H1 (cell line): Measurements from ENCODE around the gene ZNF776. TPM values are rescaled to one million over a fixed set of nuclear protein-coding genes. Genes with fewer than 3 reads are reported as not detected.

Experiments
- CTCF ChIA-PET: fragments of 300-600 bp; sonication (Branson Sonifier 250); formaldehyde crosslinking; loops from one replicate; lab custom pipeline; 2021; ENCODE audit not compliant: partially characterized antibody; lab: Charles Lee
- POLR2A ChIA-PET: fragments of 300-600 bp; sonication (Branson Sonifier 250); formaldehyde crosslinking; loops from one replicate; lab custom pipeline; 2021; ENCODE audit warnings: inconsistent platforms; ENCODE audit not compliant: partially characterized antibody; lab: Charles Lee
- DNase-seq, 2 experiments: peaks; one replicate each; pipeline versions ENCODE4 v3.0.0 to v3.0.0-alpha.2; 2010 to 2022; ENCODE audit warnings: low spot score in 2 of 2, low read depth in 1 of 2, mixed read lengths in 1 of 2
- FAIRE-seq: peaks from 2 replicates; lab custom pipeline; 2011; peaks lifted over from hg19 to GRCh38; lab: Jason Lieb, UNC
- H2AFZ ChIP-seq: 2 replicates; pipeline ENCODE4 v1.8.1; 2012; ENCODE audit warnings: low read length, inconsistent platforms
- H2AK5ac ChIP-seq: 2 replicates; pipeline ENCODE4 v1.6.1; 2013; ENCODE audit warnings: low read depth, low read length
- H2BK120ac ChIP-seq: replicated peaks from 2 replicates; pipeline ENCODE3; 2013; ENCODE audit warnings: low read depth, low read length, inconsistent platforms
- H2BK12ac ChIP-seq: 2 replicates; pipeline ENCODE4 v1.6.1; 2013; ENCODE audit warnings: low read depth, low read length
- H2BK15ac ChIP-seq: 2 replicates; pipeline ENCODE4 v1.6.1; 2013; ENCODE audit warnings: low read length
- H2BK20ac ChIP-seq: 2 replicates; pipeline ENCODE4 v1.6.1; 2013; ENCODE audit warnings: low read length
- H2BK5ac ChIP-seq: 2 replicates; pipeline ENCODE4 v1.6.1; 2013; ENCODE audit warnings: low read depth, low read length
- H3K14ac ChIP-seq: 2 replicates; pipeline ENCODE4 v1.6.1; 2013; ENCODE audit warnings: inconsistent platforms; ENCODE audit not compliant: insufficient read length
- H3K18ac ChIP-seq: 2 replicates; pipeline ENCODE4 v1.6.1; 2013; ENCODE audit warnings: low read length; ENCODE audit errors: extremely low read depth
- H3K23ac ChIP-seq: 2 replicates; pipeline ENCODE4 v1.6.1; 2013; ENCODE audit warnings: inconsistent platforms; ENCODE audit not compliant: insufficient read length
- H3K23me2 ChIP-seq: 2 replicates; pipeline ENCODE4 v1.6.1; 2013; ENCODE audit warnings: low read depth, low read length
- H3K27ac ChIP-seq: 2 replicates; pipeline ENCODE4 v1.6.1; 2011; ENCODE audit warnings: low read depth, low read length, inconsistent platforms
- H3K27me3 ChIP-seq, 4 experiments: replicated peaks in 1 of 4; 1 replicate in 1 of 4; 2 replicates in 3 of 4; pipeline versions ENCODE4 v1.6.1 to v1.8.1; 2011 to 2013; ENCODE audit warnings: low read length in 3 of 4, mild to moderate bottlenecking in 3 of 4, inconsistent platforms in 2 of 4, mixed read lengths in 2 of 4, moderate library complexity in 1 of 4; ENCODE audit not compliant: control insufficient read depth in 3 of 4, insufficient read depth in 3 of 4; ENCODE audit errors: extremely low read depth in 1 of 4
- H3K36me3 ChIP-seq, 4 experiments: 2 replicates each; pipeline versions ENCODE4 v1.6.1 to v1.8.1; 2011 to 2013; ENCODE audit warnings: mild to moderate bottlenecking in 4 of 4, low read length in 3 of 4, moderate library complexity in 2 of 4, control low read depth in 1 of 4, inconsistent platforms in 1 of 4; ENCODE audit not compliant: insufficient read depth in 4 of 4, control insufficient read depth in 2 of 4
- H3K4ac ChIP-seq: replicated peaks from 2 replicates; pipeline ENCODE3; 2013; ENCODE audit warnings: low read length, low read depth, mixed read lengths, inconsistent platforms; ENCODE audit not compliant: insufficient read length
- H3K4me1 ChIP-seq, 4 experiments: replicated peaks in 1 of 4; 1 replicate in 1 of 4; 2 replicates in 3 of 4; pipeline versions ENCODE4 v1.6.1 to v1.8.1; 2011 to 2013; ENCODE audit warnings: low read length in 3 of 4, inconsistent platforms in 2 of 4, mixed read lengths in 1 of 4; ENCODE audit not compliant: insufficient read depth in 4 of 4, control insufficient read depth in 3 of 4
- H3K4me2 ChIP-seq, 2 experiments: 2 replicates each; pipeline versions ENCODE4 v1.6.1 to v1.8.1; 2011 to 2013; ENCODE audit warnings: low read depth in 2 of 2, low read length in 2 of 2, control low read depth in 1 of 2, inconsistent platforms in 1 of 2, mild to moderate bottlenecking in 1 of 2; ENCODE audit not compliant: insufficient read depth in 1 of 2
- H3K4me3 ChIP-seq, 4 experiments: fragments of 200-600, 300-600 bp in 1 of 4; sonication (generic), shearing (Covaris generic), sonication (Bioruptor Twin) in 1 of 4; 2 replicates each; pipeline versions ENCODE4 v1.5.1 to v1.8.1; 2011 to 2016; ENCODE audit warnings: low read length in 4 of 4, low read depth in 3 of 4, control low read depth in 2 of 4, inconsistent platforms in 2 of 4, mild to moderate bottlenecking in 2 of 4, mixed read lengths in 1 of 4, moderate library complexity in 1 of 4; ENCODE audit not compliant: insufficient read depth in 2 of 4; ENCODE audit errors: extremely low read depth in 1 of 4
- H3K56ac ChIP-seq: replicated peaks from 2 replicates; pipeline ENCODE3; 2013; ENCODE audit warnings: low read depth, mild to moderate bottlenecking, mixed read lengths, low read length, inconsistent platforms; ENCODE audit not compliant: insufficient read length
- H3K79me1 ChIP-seq: 2 replicates; pipeline ENCODE4 v1.6.1; 2013; ENCODE audit warnings: low read depth, low read length, control low read depth
- H3K79me2 ChIP-seq, 2 experiments: 2 replicates each; pipeline versions ENCODE4 v1.6.1 to v1.8.1; 2012 to 2013; ENCODE audit warnings: low read length in 2 of 2, mild to moderate bottlenecking in 2 of 2, inconsistent platforms in 1 of 2; ENCODE audit not compliant: insufficient read depth in 2 of 2, control insufficient read depth in 1 of 2
- H3K9ac ChIP-seq, 4 experiments: replicated peaks in 1 of 4; 1 replicate in 1 of 4; 2 replicates in 3 of 4; pipeline versions ENCODE4 v1.6.1 to v1.8.1; 2011 to 2013; ENCODE audit warnings: low read depth in 3 of 4, low read length in 3 of 4, control low read depth in 2 of 4, mild to moderate bottlenecking in 2 of 4, moderate library complexity in 2 of 4, inconsistent platforms in 1 of 4; ENCODE audit errors: extremely low read depth in 1 of 4
- H3K9me3 ChIP-seq, 2 experiments: 2 replicates each; pipeline versions ENCODE4 v1.6.1 to v1.8.1; 2012 to 2013; ENCODE audit warnings: mild to moderate bottlenecking in 2 of 2, moderate library complexity in 2 of 2, control low read depth in 1 of 2, inconsistent platforms in 1 of 2, low read depth in 1 of 2, low read length in 1 of 2, mixed read lengths in 1 of 2; ENCODE audit not compliant: insufficient read depth in 2 of 2
- H4K20me1 ChIP-seq, 2 experiments: replicated peaks in 1 of 2; 2 replicates each; pipeline versions ENCODE3 to v1.8.1; 2011 to 2013; ENCODE audit warnings: inconsistent platforms in 2 of 2, low read length in 2 of 2, mild to moderate bottlenecking in 1 of 2; ENCODE audit not compliant: insufficient read depth in 2 of 2, control insufficient read depth in 1 of 2
- H4K5ac ChIP-seq: 2 replicates; pipeline ENCODE4 v1.6.1; 2013; ENCODE audit warnings: low read length, low read depth, mixed read lengths, inconsistent platforms; ENCODE audit not compliant: insufficient read length
- H4K8ac ChIP-seq: 2 replicates; pipeline ENCODE4 v1.8.0; 2013; ENCODE audit warnings: mild to moderate bottlenecking, moderate library complexity, low read length, inconsistent platforms; ENCODE audit not compliant: insufficient read depth; ENCODE audit errors: extremely low read depth
- H4K91ac ChIP-seq: replicated peaks from 2 replicates; pipeline ENCODE3; 2013; ENCODE audit warnings: low read length, mixed read lengths, inconsistent platforms; ENCODE audit not compliant: insufficient read length
- CBX5 ChIP-seq: fragments of 300-800, 300-1000 bp; sonication (generic); IDR thresholded peaks from 2 replicates; pipeline ENCODE4 v1.7.1; 2016; ENCODE audit warnings: antibody characterized with exemption, low read length, low read depth
- CHD2 ChIP-seq: IDR thresholded peaks from 2 replicates; pipeline ENCODE4 v1.6.1; 2012; ENCODE audit warnings: low read length, improper control_type of control experiment
- POLR2AphosphoS5 ChIP-seq: IDR thresholded peaks from 2 replicates; pipeline ENCODE4 v1.6.1; 2011; ENCODE audit warnings: low read depth, low read length
- SP4 ChIP-seq: IDR thresholded peaks from 2 replicates; pipeline ENCODE4 v1.6.1; 2012; ENCODE audit warnings: low read length, inconsistent platforms
- WGBS, 2 experiments: shearing (Covaris generic) in 1 of 2; methylation state at CpG; one replicate each; pipeline versions ENCODE4 v1.1.6 to v1.1.7; 2013 to 2015; ENCODE audit warnings: low lambda C conversion rate in 2 of 2, mixed read lengths in 2 of 2, inconsistent platforms in 1 of 2, low coverage in 1 of 2, missing lambda C conversion rate in 1 of 2; ENCODE audit not compliant: insufficient replicate concordance in 2 of 2, insufficient coverage in 1 of 2, insufficient read length in 1 of 2; ENCODE audit errors: extremely low coverage in 1 of 2, missing lambda C conversion rate in 1 of 2; 5-methylcytosine and 5-hydroxymethylcytosine counted together
- polyA plus RNA-seq, 7 experiments: library from polyadenylated mRNA; depleted of rRNA in 3 of 7; stranded (reverse) in 5 of 7; unstranded in 2 of 7; fragments of >200 nt in 5 of 7; fragments of 200-250 nt in 2 of 7; gene quantifications; 1 replicate in 5 of 7; 2 replicates in 1 of 7; 4 replicates in 1 of 7; pipeline versions ENCODE4 v1.2.1 to v1.2.3, GENCODE V29; 2011 to 2013; ENCODE audit warnings: missing spikeins in 2 of 7, mixed read lengths in 2 of 7
- total RNA-seq: library from RNA; stranded (reverse); fragmentation: NEBNext Ultra II Directional; extraction: Animal tissue kit (Norgen Biotek cat#: 25700); gene quantifications from 2 replicates; pipeline ENCODE4 v1.2.1, GENCODE V29; 2021
- TF ChIP-seq, protein P1 (sequence below): IDR thresholded peaks from 2 replicates; pipeline ENCODE4 v1.6.1; 2011; ENCODE audit warnings: low read depth, mild to moderate bottlenecking, low read length; ENCODE audit not compliant: insufficient read depth
- TF ChIP-seq, protein P2 (sequence below): IDR thresholded peaks from 2 replicates; pipeline ENCODE4 v1.6.1; 2012; ENCODE audit warnings: inconsistent platforms

ZNF776 gene
- total and polyA plus RNA-seq, 2 of the 8 experiments (the other 6 are each of a cell fraction or from before 2014, with no cell fraction given): 7.8 to 20.5 TPM

DNA sequence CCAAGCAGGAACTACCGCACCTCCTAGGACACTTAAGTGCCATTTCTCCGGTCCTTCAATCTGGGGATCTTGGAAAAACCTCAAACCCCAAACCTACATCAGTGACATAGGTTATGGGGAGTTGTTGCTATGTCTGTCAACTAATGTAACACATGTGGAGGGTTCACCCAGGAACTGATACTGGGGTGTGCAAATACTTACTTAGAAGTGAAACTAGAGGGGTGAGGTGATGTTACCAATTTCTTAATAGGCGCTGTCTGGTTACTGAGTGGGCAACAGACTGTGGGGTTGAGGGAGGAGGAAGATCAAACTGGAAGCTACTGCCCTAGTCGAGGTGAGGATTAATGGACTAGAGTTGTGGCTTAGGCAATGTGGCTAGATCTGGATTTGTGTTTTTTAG, 24.8 kb downstream of the ZNF776 start:
- Histone ChIP-seq H3K23me2 (no peaks in the 10 kb centered on the region), H2BK20ac (no peak overlapping the region), H2AK5ac (no peak overlapping the region), H3K27me3 (no peaks in the 10 kb centered on the region), H3K4me1 (peaks cover 0 to 5% (median 0%) of the 10 kb centered on the region in 4 experiments; a peak in 3 of 7 replicates), H3K9ac (no peak overlapping the region; a peak in 1 of 7 replicates), H2BK15ac (no peak overlapping the region), H2BK120ac (no peak overlapping the region), H3K27ac (no peak overlapping the region), H3K9me3 (no peaks in the 10 kb centered on the region), H3K4ac (no peak overlapping the region), H4K91ac (no peak overlapping the region), H3K4me3 (no peak overlapping the region), H3K4me2 (peak overlapping the region in 1 of 2 experiments; percentile 63; a peak in 1 of 4 replicates), H4K5ac (no peak overlapping the region), H3K56ac (no peak overlapping the region), H2BK12ac (no peak overlapping the region), H3K79me1 (peaks cover 12% of the 10 kb centered on the region), H3K18ac (no peak overlapping the region), H2AFZ (no peak overlapping the region), H3K36me3 (peaks cover 0 to 2% (median under 1%) of the 10 kb centered on the region in 4 experiments; a peak in 3 of 8 replicates), H3K14ac (no peak overlapping the region), H3K79me2 (peaks cover 23 to 54% of the 10 kb centered on the region in 2 experiments), H4K20me1 (peaks cover 6 to 14% of the 10 kb centered on the region in 2 experiments), H3K23ac (no peak overlapping the region), H2BK5ac (no peak overlapping the region), H4K8ac (no peak overlapping the region)
- POLR2A ChIA-PET: interaction anchor here (1.4 kb wide), 2 partner anchors 10 to 13 kb away, joined by 4 read pairs; no protein-coding TSS in a partner anchor
- DNase-seq (no peak), FAIRE-seq (no peak)
- no peak for TF ChIP-seq POLR2AphosphoS5
- TF ChIP-seq, protein P1, sequence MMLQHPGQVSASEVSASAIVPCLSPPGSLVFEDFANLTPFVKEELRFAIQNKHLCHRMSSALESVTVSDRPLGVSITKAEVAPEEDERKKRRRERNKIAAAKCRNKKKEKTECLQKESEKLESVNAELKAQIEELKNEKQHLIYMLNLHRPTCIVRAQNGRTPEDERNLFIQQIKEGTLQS: no peak
- TF ChIP-seq SP4: no peak
- no peak for TF ChIP-seq CBX5
- no peak for TF ChIP-seq CHD2
- TF ChIP-seq, protein P2, sequence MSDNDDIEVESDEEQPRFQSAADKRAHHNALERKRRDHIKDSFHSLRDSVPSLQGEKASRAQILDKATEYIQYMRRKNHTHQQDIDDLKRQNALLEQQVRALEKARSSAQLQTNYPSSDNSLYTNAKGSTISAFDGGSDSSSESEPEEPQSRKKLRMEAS: no peak
- CTCF ChIA-PET: no interaction called here
- 95% methylated on average over 4 of the region's 4 CpGs; no CpG with 5 or more reads in 1 of the 2 experiments for WGBS, 2 experiments
